Hypothalamus (tissue), 51 donors: ENCODE results near the gene MYADM.
"Not testable (repeated sequence)": the region's sequence is repeated elsewhere in the genome, so short reads cannot be mapped to it uniquely, and the experiment has no call there.

Source experiments
- DNase-seq, 51 donors: peaks; one replicate each; lab custom pipeline; 2025; lab: John Stamatoyannopoulos, UW

The MYADM gene

GRCh38 chr19:53867225-53868090 is at the start of gene MYADM:
MYADM (plus strand) TSS chr19:53867883; CDS start chr19:53873530, 5,647 bp downstream.
- DNase-seq: peak; percentile 29 to 98 (median 94)

GRCh38 chr19:53818756-53819155 is 48.9 kb upstream of the MYADM start:
- DNase-seq: peak in 4 of 51 donors; percentile 1 to 17 (median 13)

GRCh38 chr19:53819861-53820260 is 47.8 kb upstream of the MYADM start:
- no peak for DNase-seq

- DNase-seq: no peak
These were observed 44.1 kb upstream of the MYADM start for GRCh38 chr19:53823380-53824120.

- DNase-seq: peak in 4 of 51 donors; percentile 1 to 17 (median 6)
These were observed 43.5 kb upstream of the MYADM start, which contains the start of gene NLRP12 for GRCh38 chr19:53824134-53824611. NLRP12 (minus strand) TSS chr19:53824314; CDS start chr19:53824174, 140 bp downstream.

GRCh38 chr19:53826876-53827275 is 40.8 kb upstream of the MYADM start:
- no peak for DNase-seq

- DNase-seq: no peak
These were observed 39.2 kb upstream of the MYADM start for GRCh38 chr19:53828531-53828930.

GRCh38 chr19:53832861-53833260 is 34.8 kb upstream of the MYADM start:
- DNase-seq: not testable (repeated sequence)

- not testable (repeated sequence) for DNase-seq
These were observed 29.2 kb upstream of the MYADM start for GRCh38 chr19:53838446-53838845.

- DNase-seq: not testable (repeated sequence)
These were observed 27.4 kb upstream of the MYADM start for GRCh38 chr19:53840241-53840640.

GRCh38 chr19:53840914-53841313 is 26.8 kb upstream of the MYADM start:
- DNase-seq: not testable (repeated sequence)

GRCh38 chr19:53844849-53845246 is 22.8 kb upstream of the MYADM start:
- DNase-seq: no peak

- no peak for DNase-seq
These were observed 20.1 kb upstream of the MYADM start for GRCh38 chr19:53847555-53847954.

- no peak for DNase-seq
These were observed 18.4 kb upstream of the MYADM start for GRCh38 chr19:53849237-53849676.

GRCh38 chr19:53853707-53854106 is 14.0 kb upstream of the MYADM start:
- no peak for DNase-seq

- peak in 32 of 51 donors; percentile 6 to 80 (median 32) for DNase-seq
These were observed 3.3 kb upstream of the MYADM start for GRCh38 chr19:53864308-53864836.

GRCh38 chr19:53865523-53865917 is 2.2 kb upstream of the MYADM start:
- DNase-seq: peak in 6 of 51 donors; percentile 14 to 76 (median 38)

GRCh38 chr19:53865918-53866864 is 1.5 kb upstream of the MYADM start:
- peak in 48 of 51 donors; percentile 16 to 90 (median 62) for DNase-seq

- peak in 6 of 51 donors; percentile 5 to 50 (median 34) for DNase-seq
These were observed 838 bp upstream of the MYADM start for GRCh38 chr19:53866865-53867224.
